Caco-2 (cell line): ENCODE measurements around the gene PAXIP1. TPM values are rescaled to one million over a fixed set of nuclear protein-coding genes. Genes with fewer than 3 reads are reported as not detected.
"Not testable (repeated sequence)": the region's sequence is repeated elsewhere in the genome, so short reads cannot be mapped to it uniquely, and the experiment has no call there.

ENCODE experiments used
- BruUV-seq: library from RNA; stranded (reverse); fragments of 400-500 nt; replicated peaks from 2 replicates; lab custom pipeline; 2021; lab: Mats Ljungman, UMichigan
- CTCF ChIA-PET: fragments of 300-600 bp; sonication (Branson Sonifier 250); formaldehyde crosslinking; loops from one replicate; lab custom pipeline; 2022; ENCODE audit warnings: antibody characterized with exemption; lab: Charles Lee
- POLR2A ChIA-PET: fragments of 300-600 bp; sonication (Branson Sonifier 250); formaldehyde crosslinking; loops from one replicate; lab custom pipeline; 2022; ENCODE audit warnings: antibody characterized with exemption; lab: Charles Lee
- DNase-seq, 2 experiments: peaks; one replicate each; pipeline versions ENCODE4 v3.0.0 to v3.0.0-alpha.2; 2020 to 2022
- H3K27me3 ChIP-seq: replicated peaks from 2 replicates; pipeline ENCODE4 v1.6.0; 2011; ENCODE audit warnings: low read length; ENCODE audit not compliant: control insufficient read depth, insufficient read depth
- H3K36me3 ChIP-seq: 2 replicates; pipeline ENCODE4 v1.5.1; 2011; ENCODE audit warnings: low read length; ENCODE audit not compliant: control insufficient read depth, insufficient read depth
- H3K4me1 ChIP-seq: fragments of 250-450 bp; sonication (Bioruptor Pico); 2 replicates; pipeline ENCODE4 v1.5.1; 2020; ENCODE audit warnings: mild to moderate bottlenecking
- H3K4me3 ChIP-seq: 2 replicates; pipeline ENCODE4 v1.5.1; 2011; ENCODE audit warnings: low read depth, mild to moderate bottlenecking, control low read depth, low read length
- H3K9me3 ChIP-seq: fragments of 250-450 bp; sonication (Bioruptor Pico); 2 replicates; pipeline ENCODE4 v1.5.1; 2020; ENCODE audit warnings: mild to moderate bottlenecking, moderate library complexity
- H3K27ac Mint-ChIP-seq: one replicate; pipeline ENCODE4 v1.8.0; 2022; ENCODE audit warnings: mixed read lengths; ENCODE audit not compliant: unreplicated experiment
- H3K27me3 Mint-ChIP-seq: one replicate; pipeline ENCODE4 v1.8.0; 2022; ENCODE audit warnings: mixed read lengths; ENCODE audit not compliant: insufficient read depth, unreplicated experiment
- H3K36me3 Mint-ChIP-seq: one replicate; pipeline ENCODE4 v1.8.0; 2022; ENCODE audit warnings: mild to moderate bottlenecking, mixed read lengths; ENCODE audit not compliant: insufficient read depth, unreplicated experiment
- H3K4me1 Mint-ChIP-seq: one replicate; pipeline ENCODE4 v1.8.0; 2022; ENCODE audit warnings: low read depth, mixed read lengths; ENCODE audit not compliant: unreplicated experiment
- H3K4me3 Mint-ChIP-seq: one replicate; pipeline ENCODE4 v1.8.0; 2022; ENCODE audit warnings: mild to moderate bottlenecking, moderate library complexity, mixed read lengths; ENCODE audit not compliant: unreplicated experiment
- H3K9me3 Mint-ChIP-seq: one replicate; pipeline ENCODE4 v1.8.0; 2022; ENCODE audit warnings: mixed read lengths; ENCODE audit not compliant: unreplicated experiment
- CTCF ChIP-seq, 2 experiments: fragments of 200-600 bp in 1 of 2; IDR thresholded peaks; 1 replicate in 1 of 2; 2 replicates in 1 of 2; pipeline versions ENCODE4 v1.5.1 to v1.8.0; 2011 to 2022; ENCODE audit warnings: antibody characterized with exemption in 1 of 2, control low read depth in 1 of 2, inconsistent platforms in 1 of 2, low read depth in 1 of 2, low read length in 1 of 2, mild to moderate bottlenecking in 1 of 2, moderate library complexity in 1 of 2; ENCODE audit not compliant: insufficient read depth in 1 of 2, severe bottlenecking in 1 of 2, unreplicated experiment in 1 of 2
- intact Hi-C: fragments of 100-400 bp; cut with micrococcal nuclease; formaldehyde crosslinking; loops from one replicate; pipeline ENCODE4 v1.10.0; 2022; ENCODE audit not compliant: unreplicated experiment
- total RNA-seq: library from RNA; stranded (reverse); gene quantifications from 2 replicates; pipeline ENCODE4 v1.2.3, GENCODE V29; 2022

Gene PAXIP1
- total RNA-seq, 1 experiment from 2014 or later, result 31.5 TPM

GRCh38 chr7:154943906-154944305 lies 59.0 kb downstream of the PAXIP1 start:
- no peaks in the 10 kb centered on the region for H3K4me1 ChIP-seq
- H3K36me3 Mint-ChIP-seq, result peaks cover 71% of the 10 kb centered on the region
- H3K9me3 ChIP-seq, result 0 out of 2 replicates have a peak, but pooled peaks cover 6% of the 10 kb centered on the region
- BruUV-seq, result no TSS peak
- no peak overlapping the region for H3K27ac Mint-ChIP-seq
- no peak for DNase-seq
- no peaks in the 10 kb centered on the region for H3K27me3 Mint-ChIP-seq
- ChIA-PET POLR2A (no interaction called here), CTCF (no interaction called here)
- peaks cover 4% of the 10 kb centered on the region for H3K36me3 ChIP-seq
- H3K9me3 Mint-ChIP-seq, result peaks cover 23% of the 10 kb centered on the region
- H3K4me1 Mint-ChIP-seq, result no peaks in the 10 kb centered on the region
- H3K4me3 Mint-ChIP-seq, result no peak overlapping the region
- H3K4me3 ChIP-seq, result no peak overlapping the region
- intact Hi-C loops, result no loop called here
- H3K27me3 ChIP-seq, result no peaks in the 10 kb centered on the region
- TF ChIP-seq CTCF (IDR thresholded peaks at IDR 0.05; ENCODE audit: insufficient read depth in 1 of 2, low read depth in 1 of 2, low read length in 1 of 2, severe bottlenecking in 1 of 2, unreplicated experiment in 1 of 2), result no peak

GRCh38 chr7:154942691-154943090 lies 60.2 kb downstream of the PAXIP1 start:
- H3K4me3 Mint-ChIP-seq, result no peak overlapping the region
- Histone ChIP-seq H3K36me3 (peaks cover 4% of the 10 kb centered on the region), H3K4me1 (no peaks in the 10 kb centered on the region), H3K9me3 (peaks cover 16% of the 10 kb centered on the region), H3K4me3 (no peak overlapping the region), H3K27me3 (no peaks in the 10 kb centered on the region)
- peaks cover 59% of the 10 kb centered on the region for H3K36me3 Mint-ChIP-seq
- H3K27ac Mint-ChIP-seq, result no peak overlapping the region
- intact Hi-C loops, result no loop called here
- no peaks in the 10 kb centered on the region for H3K27me3 Mint-ChIP-seq
- H3K9me3 Mint-ChIP-seq, result peaks cover 23% of the 10 kb centered on the region
- DNase-seq, result no peak
- H3K4me1 Mint-ChIP-seq, result no peaks in the 10 kb centered on the region
- ChIA-PET CTCF (no interaction called here), POLR2A (no interaction called here)
- no peak for TF ChIP-seq CTCF (IDR thresholded peaks at IDR 0.05; ENCODE audit: insufficient read depth in 1 of 2, low read depth in 1 of 2, low read length in 1 of 2, severe bottlenecking in 1 of 2, unreplicated experiment in 1 of 2)
- BruUV-seq, result no TSS peak

- Mint-ChIP-seq H3K4me3 (no peak overlapping the region), H3K4me1 (no peaks in the 10 kb centered on the region), H3K9me3 (peaks cover 59% of the 10 kb centered on the region), H3K27ac (no peak overlapping the region), H3K36me3 (peaks cover 16% of the 10 kb centered on the region), H3K27me3 (no peaks in the 10 kb centered on the region)
- H3K36me3 ChIP-seq, result no peaks in the 10 kb centered on the region
- no peak for DNase-seq
- ChIA-PET POLR2A (no interaction called here), CTCF (no interaction called here)
- intact Hi-C loops, result no loop called here
- no TSS peak for BruUV-seq
- H3K4me1 ChIP-seq, result no peaks in the 10 kb centered on the region
- no peak overlapping the region for H3K4me3 ChIP-seq
- peaks cover 44% of the 10 kb centered on the region for H3K9me3 ChIP-seq
- no peak for TF ChIP-seq CTCF (IDR thresholded peaks at IDR 0.05; ENCODE audit: insufficient read depth in 1 of 2, low read depth in 1 of 2, low read length in 1 of 2, severe bottlenecking in 1 of 2, unreplicated experiment in 1 of 2)
- H3K27me3 ChIP-seq, result no peaks in the 10 kb centered on the region
These were observed 65.1 kb downstream of the PAXIP1 start for GRCh38 chr7:154937837-154938236.

- H3K4me1 Mint-ChIP-seq, H3K27me3 Mint-ChIP-seq, H3K36me3 Mint-ChIP-seq, intact Hi-C loops, CTCF ChIA-PET, H3K27ac Mint-ChIP-seq, H3K4me3 Mint-ChIP-seq, H3K4me3 ChIP-seq, H3K27me3 ChIP-seq, H3K36me3 ChIP-seq, DNase-seq, BruUV-seq, POLR2A ChIA-PET, H3K4me1 ChIP-seq: not testable (repeated sequence)
- H3K9me3 ChIP-seq, result peaks cover 43% of the 10 kb centered on the region
- H3K9me3 Mint-ChIP-seq, result peaks cover 36% of the 10 kb centered on the region
These were observed 68.5 kb downstream of the PAXIP1 start for GRCh38 chr7:154934353-154934952.
